ENCODE measurements around the gene HIPK2.

The HIPK2 gene

GRCh38 chr7:139523968-139524815 is 253.6 kb downstream of the HIPK2 start:
- DNase-seq, result no peak

GRCh38 chr7:139523199-139523941 is 254.4 kb downstream of the HIPK2 start, which contains the start of gene CLEC2L:
Gene CLEC2L (plus strand): TSS chr7:139523685. CDS start chr7:139523928, 243 bp downstream.
- no peak for DNase-seq

GRCh38 chr7:139522830-139523198 is 255.0 kb downstream of the HIPK2 start:
- DNase-seq, result no peak

- DNase-seq, result no peak
Observed at GRCh38 chr7:139521439-139521838, 256.4 kb downstream of the HIPK2 start.

- no peak for DNase-seq
Observed at GRCh38 chr7:139515266-139515665, 262.5 kb downstream of the HIPK2 start.

Measured in GDM1 (cell line).